Measurements from ENCODE around the gene CALHM3.

The CALHM3 gene

DNA sequence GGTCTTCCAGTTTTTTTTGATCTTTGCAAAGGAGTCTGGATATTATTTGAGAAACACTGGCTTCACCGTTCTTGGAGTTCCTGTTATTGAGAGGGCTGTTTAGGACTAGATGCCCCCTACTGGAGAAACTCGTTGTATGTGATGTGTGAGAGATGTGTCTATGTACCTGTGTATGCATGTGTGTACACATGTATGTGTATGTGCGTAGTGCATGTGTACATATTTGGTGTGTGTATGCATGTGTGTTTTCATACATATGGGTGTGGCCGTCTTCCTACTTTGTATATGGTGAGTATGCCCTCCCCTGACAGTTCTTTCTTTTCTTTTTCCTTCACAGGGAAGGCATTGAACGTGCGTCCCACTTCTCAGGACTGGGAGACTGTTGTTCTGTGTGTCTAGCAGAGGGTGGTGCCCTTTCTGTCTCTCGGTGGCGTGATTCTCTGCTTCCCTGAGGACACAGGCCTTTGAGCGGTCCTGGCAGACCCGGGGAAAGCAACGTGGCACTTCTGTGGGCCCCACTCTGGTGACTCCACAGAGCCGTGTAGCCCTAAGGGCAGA lies 3.0 kb upstream of the CALHM3 start:
- TF ChIP-seq, protein P1, sequence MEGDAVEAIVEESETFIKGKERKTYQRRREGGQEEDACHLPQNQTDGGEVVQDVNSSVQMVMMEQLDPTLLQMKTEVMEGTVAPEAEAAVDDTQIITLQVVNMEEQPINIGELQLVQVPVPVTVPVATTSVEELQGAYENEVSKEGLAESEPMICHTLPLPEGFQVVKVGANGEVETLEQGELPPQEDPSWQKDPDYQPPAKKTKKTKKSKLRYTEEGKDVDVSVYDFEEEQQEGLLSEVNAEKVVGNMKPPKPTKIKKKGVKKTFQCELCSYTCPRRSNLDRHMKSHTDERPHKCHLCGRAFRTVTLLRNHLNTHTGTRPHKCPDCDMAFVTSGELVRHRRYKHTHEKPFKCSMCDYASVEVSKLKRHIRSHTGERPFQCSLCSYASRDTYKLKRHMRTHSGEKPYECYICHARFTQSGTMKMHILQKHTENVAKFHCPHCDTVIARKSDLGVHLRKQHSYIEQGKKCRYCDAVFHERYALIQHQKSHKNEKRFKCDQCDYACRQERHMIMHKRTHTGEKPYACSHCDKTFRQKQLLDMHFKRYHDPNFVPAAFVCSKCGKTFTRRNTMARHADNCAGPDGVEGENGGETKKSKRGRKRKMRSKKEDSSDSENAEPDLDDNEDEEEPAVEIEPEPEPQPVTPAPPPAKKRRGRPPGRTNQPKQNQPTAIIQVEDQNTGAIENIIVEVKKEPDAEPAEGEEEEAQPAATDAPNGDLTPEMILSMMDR (IDR thresholded peaks at IDR 0.05; ENCODE audit: insufficient read depth, low read depth, low read length, missing control alignments), result peak; percentile 76
- DNase-seq (ENCODE audit: low read depth), result peak; percentile 89
- H3K4me3 ChIP-seq (ENCODE audit: low read depth, low read length), result no peak overlapping the region

DNA sequence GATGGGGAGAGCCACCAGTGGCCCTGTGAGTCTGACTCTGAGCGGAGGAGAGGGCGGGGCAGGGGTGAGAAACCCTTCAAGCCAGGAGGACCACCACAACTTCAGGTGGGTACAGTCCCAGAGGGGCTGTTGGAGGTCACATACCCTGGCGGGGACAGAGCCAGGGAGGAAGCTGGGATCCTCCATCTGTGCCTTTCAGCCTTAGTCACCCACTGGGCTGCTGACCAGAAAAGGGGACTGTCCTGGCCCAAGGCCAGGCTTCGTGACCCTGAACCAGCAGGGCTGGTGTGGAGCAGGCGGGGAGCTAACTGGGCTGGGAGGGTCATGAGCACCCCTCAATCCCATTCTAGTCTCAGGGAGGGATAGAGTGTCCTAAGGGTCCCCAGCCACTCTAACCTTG lies 1.5 kb upstream of the CALHM3 start:
- no peak for DNase-seq (ENCODE audit: low read depth)
- H3K4me3 ChIP-seq (ENCODE audit: low read depth, low read length), result no peak overlapping the region

DNA sequence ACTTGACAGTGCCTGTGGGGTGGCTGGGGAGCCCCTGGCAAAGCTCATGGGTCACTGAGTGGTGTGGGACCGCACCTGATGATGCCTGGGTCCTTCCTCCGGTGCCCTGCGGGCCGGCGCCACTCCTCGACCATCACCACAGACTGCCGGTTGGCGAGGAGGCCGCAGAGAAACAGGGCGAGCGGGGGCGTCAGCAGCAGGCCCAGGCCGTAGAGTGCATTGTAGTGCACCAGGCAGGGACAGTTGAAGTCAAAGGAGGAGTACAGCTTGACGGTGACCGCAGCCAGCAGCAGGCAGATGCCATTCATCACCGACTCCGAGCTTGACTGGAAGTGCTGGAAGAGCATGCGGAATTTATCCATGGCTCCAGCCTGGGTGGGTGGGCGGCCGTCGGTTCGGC lies 369 bp downstream of the CALHM3 start:
- DNase-seq (ENCODE audit: low read depth), result no peak
- TF ChIP-seq, protein P1 (IDR thresholded peaks at IDR 0.05; ENCODE audit: insufficient read depth, low read depth, low read length, missing control alignments), result no peak
- H3K4me3 ChIP-seq (ENCODE audit: low read depth, low read length), result no peak overlapping the region

More for the DNA sequence above, 1.5 kb upstream of the CALHM3 start:
- TF ChIP-seq, protein P1 (IDR thresholded peaks at IDR 0.05; ENCODE audit: insufficient read depth, low read depth, low read length, missing control alignments), result no peak

DNA sequence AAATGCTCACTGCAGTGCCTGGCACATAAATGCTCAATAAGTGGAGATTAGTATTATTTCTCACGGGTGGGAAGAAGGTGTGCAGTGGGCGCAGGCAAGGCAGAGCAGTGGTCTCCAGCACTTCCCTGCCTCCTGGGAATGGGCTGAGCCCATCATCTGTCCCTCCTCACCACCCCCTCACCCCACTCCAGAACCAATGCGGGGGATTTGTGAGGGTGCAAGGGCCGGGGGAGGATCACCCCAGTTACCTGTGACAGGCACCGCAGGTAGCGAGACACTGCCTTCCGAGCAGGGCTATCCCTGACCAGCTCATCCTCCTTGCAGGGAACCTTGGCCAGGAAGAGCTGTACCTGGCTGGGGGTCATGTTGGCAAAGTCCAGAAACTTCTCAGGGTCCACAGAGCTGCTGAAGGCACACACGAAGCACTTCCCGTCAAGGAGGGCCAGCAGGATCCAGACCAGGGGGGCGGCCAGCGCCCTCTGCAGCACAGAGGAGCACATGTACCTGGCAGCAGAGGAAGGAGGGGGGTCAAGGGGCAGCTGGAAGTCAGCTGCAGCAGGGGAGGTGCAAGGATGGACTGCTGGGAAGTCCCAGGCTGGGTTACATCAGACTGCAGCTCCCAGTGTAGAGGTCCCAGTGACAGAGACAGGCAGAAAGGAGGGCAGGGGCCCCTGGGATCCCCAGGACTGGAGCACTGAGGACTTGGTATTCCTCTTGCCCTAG lies 2.8 kb downstream of the CALHM3 start:
- peak; percentile 82 for DNase-seq (ENCODE audit: low read depth)
- TF ChIP-seq, protein P1 (IDR thresholded peaks at IDR 0.05; ENCODE audit: insufficient read depth, low read depth, low read length, missing control alignments), result peak; percentile 68

DNA sequence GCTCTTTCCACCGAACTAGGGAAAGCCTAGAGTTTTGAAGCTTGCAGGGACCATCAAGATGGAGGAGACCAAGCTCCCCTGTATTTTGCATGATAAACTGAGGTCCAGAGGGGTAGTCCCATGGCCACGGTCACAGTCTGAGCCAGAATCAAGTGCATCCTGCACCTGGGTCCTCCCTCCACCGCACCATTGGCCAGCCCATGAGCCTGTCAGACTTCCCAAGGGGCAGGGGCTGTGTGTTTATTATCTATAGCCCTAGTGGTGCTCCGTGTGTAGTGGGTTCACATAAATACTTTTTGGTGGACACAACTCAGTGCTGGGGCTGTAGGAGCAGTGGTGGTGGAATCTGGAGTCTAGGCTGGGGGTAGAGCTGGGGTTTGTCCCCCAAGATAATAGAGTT lies 3.6 kb downstream of the CALHM3 start:
- no peak for DNase-seq (ENCODE audit: low read depth)
- H3K4me3 ChIP-seq (ENCODE audit: low read depth, low read length), result no peak overlapping the region
- TF ChIP-seq, protein P1 (IDR thresholded peaks at IDR 0.05; ENCODE audit: insufficient read depth, low read depth, low read length, missing control alignments), result no peak

More for the DNA sequence above, 2.8 kb downstream of the CALHM3 start:
- H3K4me3 ChIP-seq (ENCODE audit: low read depth, low read length), result no peak overlapping the region

DNA sequence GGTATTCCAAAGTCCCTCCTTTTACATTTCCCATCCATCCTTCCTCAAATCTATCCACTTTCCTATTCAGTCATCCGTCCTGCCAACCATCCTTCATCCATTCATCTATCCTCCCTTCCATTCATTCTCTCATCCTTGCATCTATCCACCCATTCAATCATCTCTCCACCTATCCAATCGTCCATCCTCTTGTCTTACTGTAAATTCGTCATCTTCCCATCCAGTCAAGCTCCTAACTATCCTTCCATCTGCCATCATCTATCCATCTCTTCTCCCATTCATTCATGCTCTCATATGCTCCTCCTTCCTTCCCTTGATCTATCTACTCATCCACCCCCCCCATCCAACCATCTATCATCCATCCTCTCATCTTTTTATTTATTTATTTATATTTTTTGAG lies 5.0 kb downstream of the CALHM3 start:
- no peak for DNase-seq (ENCODE audit: low read depth)
- H3K4me3 ChIP-seq (ENCODE audit: low read depth, low read length), result no peak overlapping the region
- TF ChIP-seq, protein P1 (IDR thresholded peaks at IDR 0.05; ENCODE audit: insufficient read depth, low read depth, low read length, missing control alignments), result no peak

Measured in GM12865 (cell line).